HepG2 (cell line): ENCODE data around the gene IRGQ. TPM values are rescaled to one million over a fixed set of nuclear protein-coding genes. Genes with fewer than 3 reads are reported as not detected.
A peak's percentile ranks its signal among the peaks of the same experiment; 100 is the strongest.

ENCODE experiments used
- ATF4 ChIP-seq, 2 experiments: fragments of 450-650 bp in 1 of 2; sonication (generic) in 1 of 2; formaldehyde crosslinking; IDR thresholded peaks; 2 replicates each; pipeline versions ENCODE4 v1.5.0 to v1.8.0; 2020 to 2022; ENCODE audit warnings: mild to moderate bottlenecking in 1 of 2, missing genetic modification reagents in 1 of 2
- BORCS8-MEF2B ChIP-seq: sonication (generic); formaldehyde crosslinking; IDR thresholded peaks from 2 replicates; pipeline ENCODE4 v1.8.0; 2022; ENCODE audit warnings: mild to moderate bottlenecking, missing genetic modification reagents
- CEBPZ ChIP-seq: IDR thresholded peaks from 2 replicates; pipeline ENCODE4 v1.6.1; 2012; ENCODE audit warnings: low read length, improper control_type of control experiment
- EED ChIP-seq: sonication (generic); formaldehyde crosslinking; IDR thresholded peaks from 2 replicates; pipeline ENCODE4 v1.5.0; 2020; ENCODE audit warnings: mild to moderate bottlenecking, missing genetic modification reagents
- ISL2 ChIP-seq: sonication (generic); formaldehyde crosslinking; IDR thresholded peaks from 2 replicates; pipeline ENCODE4 v1.5.0; 2020; ENCODE audit warnings: missing genetic modification reagents
- KLF13 ChIP-seq: sonication (generic); formaldehyde crosslinking; IDR thresholded peaks from 2 replicates; pipeline ENCODE4 v1.4.0; 2020; ENCODE audit warnings: mild to moderate bottlenecking, missing genetic modification reagents
- MTERF4 ChIP-seq: sonication (generic); formaldehyde crosslinking; IDR thresholded peaks from 2 replicates; pipeline ENCODE4 v1.8.0; 2023; ENCODE audit warnings: mild to moderate bottlenecking, missing genetic modification reagents
- TBX2 ChIP-seq: sonication (generic); formaldehyde crosslinking; IDR thresholded peaks from 2 replicates; pipeline ENCODE4 v1.5.0; 2020; ENCODE audit warnings: missing genetic modification reagents, mild to moderate bottlenecking, borderline replicate concordance
- ZHX2 ChIP-seq, 2 experiments: sonication (generic) in 1 of 2; formaldehyde crosslinking in 1 of 2; IDR thresholded peaks; 2 replicates each; pipeline versions ENCODE4 v1.6.1 to v1.9.0; 2014 to 2022; ENCODE audit warnings: antibody characterized with exemption in 1 of 2, borderline replicate concordance in 1 of 2, inconsistent platforms in 1 of 2, low read depth in 1 of 2, missing genetic modification reagents in 1 of 2
- ZMAT5 ChIP-seq: sonication (generic); formaldehyde crosslinking; IDR thresholded peaks from 2 replicates; pipeline ENCODE4 v1.5.0; 2020; ENCODE audit warnings: mild to moderate bottlenecking, low read depth, missing genetic modification reagents, borderline replicate concordance
- ZNF207 ChIP-seq: fragments of 450-650 bp; IDR thresholded peaks from 2 replicates; pipeline ENCODE4 v1.6.1; 2016; ENCODE audit warnings: antibody characterized with exemption, borderline replicate concordance
- ZNF30 ChIP-seq: sonication (generic); formaldehyde crosslinking; IDR thresholded peaks from 2 replicates; pipeline ENCODE4 v1.5.0; 2020; ENCODE audit warnings: mild to moderate bottlenecking, missing genetic modification reagents
- ZNF317 ChIP-seq: sonication (generic); formaldehyde crosslinking; IDR thresholded peaks from 2 replicates; pipeline ENCODE4 v1.5.0; 2020; ENCODE audit warnings: mild to moderate bottlenecking, missing genetic modification reagents
- ZNF33A ChIP-seq: sonication (generic); formaldehyde crosslinking; IDR thresholded peaks from 2 replicates; pipeline ENCODE4 v1.5.1; 2020; ENCODE audit warnings: missing genetic modification reagents, mild to moderate bottlenecking, moderate library complexity, borderline replicate concordance
- ZNF772 ChIP-seq: sonication (generic); formaldehyde crosslinking; IDR thresholded peaks from 2 replicates; pipeline ENCODE4 v1.5.0; 2020; ENCODE audit warnings: mild to moderate bottlenecking, missing genetic modification reagents
- polyA plus RNA-seq, 8 experiments: library from polyadenylated mRNA; depleted of rRNA in 3 of 8; stranded (reverse) in 7 of 8; unstranded in 1 of 8; fragments of >200 nt; fragmentation: Illumina TruSeq in 4 of 8; extraction: Trizol in 4 of 8; gene quantifications; 2 replicates each; pipeline versions ENCODE4 v1.2.1 to v1.2.3, GENCODE V29; 2011 to 2016; ENCODE audit warnings: low read depth in 4 of 8, missing spikeins in 1 of 8, mixed read lengths in 1 of 8; ENCODE audit not compliant: insufficient read depth in 1 of 8
- total RNA-seq, 5 experiments: library from RNA; depleted of rRNA; stranded (reverse); fragments of >200 nt; fragmentation: Illumina TruSeq; extraction: Trizol; gene quantifications; 2 replicates each; pipeline ENCODE4 v1.2.3, GENCODE V29; 2016; ENCODE audit warnings: low read depth in 1 of 5

The IRGQ gene
- total and polyA plus RNA-seq, 2 of the 13 experiments (the other 11 are each of a cell fraction or from before 2014, with no cell fraction given), result 11.6 to 12.4 TPM

GRCh38 chr19:43619262-43620060 lies 23.5 kb upstream of the IRGQ start, which contains the start of gene ZNF428 (continued):
- 0 out of 2 replicates have a peak, but pooled peaks have one; percentile 2 for TF ChIP-seq ZHX2 (IDR thresholded peaks at IDR 0.05; ENCODE audit: low read depth)
- TF ChIP-seq ZHX2 (CRISPR knock-in tag; IDR thresholded peaks at IDR 0.05; ENCODE audit: borderline replicate concordance), result peak; percentile 95
- TF ChIP-seq ZNF30, result peak; percentile 52; the same call in 1 of the 2 replicates
- peak; percentile 77; the same call in 1 of the 2 replicates for TF ChIP-seq ZNF317
- TF ChIP-seq KLF13 (CRISPR knock-in tag), result peak; percentile 75; the same call in 1 of the 2 replicates
- TF ChIP-seq ISL2, result peak; percentile 51; the same call in 1 of the 2 replicates
- TF ChIP-seq TBX2 (CRISPR knock-in tag), result peak; percentile 90
- TF ChIP-seq ZNF33A, result peak; percentile 75; the same call in 1 of the 2 replicates
- peak; percentile 59 for TF ChIP-seq ZNF772 (CRISPR knock-in tag)
- TF ChIP-seq ATF4 (CRISPR knock-in tag; IDR thresholded peaks at IDR 0.05), result peak in 1 of 2 experiments; percentile 76; a peak in 2 of 4 replicates
- 0 out of 2 replicates have a peak, but pooled peaks have one; percentile 10 for TF ChIP-seq ZMAT5 (CRISPR knock-in tag)
- peak; percentile 88 for TF ChIP-seq EED
- TF ChIP-seq ZNF207, result no peak
- no peak for TF ChIP-seq CEBPZ
- peak; percentile 90; the same call in 1 of the 2 replicates for TF ChIP-seq MTERF4 (CRISPR knock-in tag)
- peak; percentile 90; the same call in 1 of the 2 replicates for TF ChIP-seq BORCS8-MEF2B (CRISPR knock-in tag)
